GM23338 (cell line): ENCODE data around the gene NUDT16L1.
A peak's percentile ranks its signal among the peaks of the same experiment; 100 is the strongest.

Experiments
- CREB1 ChIP-seq: fragments of 250-450 bp; sonication (Bioruptor Pico); IDR thresholded peaks from 2 replicates; pipeline ENCODE4 v1.5.0; 2020; ENCODE audit warnings: low read depth, mild to moderate bottlenecking, moderate library complexity
- CTCF ChIP-seq, 2 experiments: fragments of 200-600 bp in 1 of 2; sonication (generic) in 1 of 2; conservative IDR thresholded peaks; 2 replicates each; pipeline versions ENCODE4 v1.5.1 to v1.6.1; 2016 to 2017; ENCODE audit warnings: antibody characterized with exemption in 2 of 2, low read depth in 2 of 2, mild to moderate bottlenecking in 2 of 2, moderate library complexity in 1 of 2
- EZH2 ChIP-seq: fragments of 200-600 bp; sonication (generic); IDR thresholded peaks from one replicate; pipeline ENCODE4 v1.8.0; 2017; ENCODE audit warnings: antibody characterized with exemption, mild to moderate bottlenecking, low read depth; ENCODE audit not compliant: unreplicated experiment
- EZH2phosphoT487 ChIP-seq: fragments of 200-600 bp; sonication (generic); IDR thresholded peaks from one replicate; pipeline ENCODE4 v1.8.1; 2018; ENCODE audit warnings: antibody characterized with exemption; ENCODE audit not compliant: unreplicated experiment
- POLR2AphosphoS5 ChIP-seq: IDR thresholded peaks from 2 replicates; pipeline ENCODE4 v1.6.1; 2016; ENCODE audit warnings: antibody characterized with exemption, low read depth
- REST ChIP-seq: IDR thresholded peaks from one replicate; pipeline ENCODE4 v1.6.1; 2018; ENCODE audit warnings: antibody characterized with exemption; ENCODE audit not compliant: unreplicated experiment
- STAT1 ChIP-seq: IDR thresholded peaks from one replicate; pipeline ENCODE4 v1.6.1; 2016; ENCODE audit warnings: antibody characterized with exemption; ENCODE audit not compliant: unreplicated experiment
- ZNF114 ChIP-seq: fragments of 250-450 bp; sonication (Bioruptor Pico); IDR thresholded peaks from 2 replicates; pipeline ENCODE4 v1.5.0; 2020; ENCODE audit warnings: mild to moderate bottlenecking, moderate library complexity

- TF ChIP-seq EZH2 (no peak), CTCF (conservative IDR thresholded peaks at IDR 0.05; ENCODE audit: low read depth in 2 of 2) (peak; percentile 17 to 32; a peak in 3 of 4 replicates), POLR2AphosphoS5 (no peak), EZH2phosphoT487 (no peak), CREB1 (CRISPR knock-in tag) (no peak), REST (no peak), STAT1 (no peak), ZNF114 (CRISPR knock-in tag) (no peak)
Observed at GRCh38 chr16:4666537-4667202, 26.7 kb upstream of the NUDT16L1 start.
